Caco-2 (cell line): Measurements from ENCODE around the gene MCUB. TPM values are rescaled to one million over a fixed set of nuclear protein-coding genes. Genes with fewer than 3 reads are reported as not detected.
"Not testable (repeated sequence)": the region's sequence is repeated elsewhere in the genome, so short reads cannot be mapped to it uniquely, and the experiment has no call there.

ENCODE experiments used
- BruUV-seq: library from RNA; stranded (reverse); fragments of 400-500 nt; replicated peaks from 2 replicates; lab custom pipeline; 2021; lab: Mats Ljungman, UMichigan
- CTCF ChIA-PET: fragments of 300-600 bp; sonication (Branson Sonifier 250); formaldehyde crosslinking; loops from one replicate; lab custom pipeline; 2022; ENCODE audit warnings: antibody characterized with exemption; lab: Charles Lee
- POLR2A ChIA-PET: fragments of 300-600 bp; sonication (Branson Sonifier 250); formaldehyde crosslinking; loops from one replicate; lab custom pipeline; 2022; ENCODE audit warnings: antibody characterized with exemption; lab: Charles Lee
- DNase-seq, 2 experiments: peaks; one replicate each; pipeline versions ENCODE4 v3.0.0 to v3.0.0-alpha.2; 2020 to 2022
- H3K27me3 ChIP-seq: replicated peaks from 2 replicates; pipeline ENCODE4 v1.6.0; 2011; ENCODE audit warnings: low read length; ENCODE audit not compliant: control insufficient read depth, insufficient read depth
- H3K36me3 ChIP-seq: 2 replicates; pipeline ENCODE4 v1.5.1; 2011; ENCODE audit warnings: low read length; ENCODE audit not compliant: control insufficient read depth, insufficient read depth
- H3K4me1 ChIP-seq: fragments of 250-450 bp; sonication (Bioruptor Pico); 2 replicates; pipeline ENCODE4 v1.5.1; 2020; ENCODE audit warnings: mild to moderate bottlenecking
- H3K4me3 ChIP-seq: 2 replicates; pipeline ENCODE4 v1.5.1; 2011; ENCODE audit warnings: low read depth, mild to moderate bottlenecking, control low read depth, low read length
- H3K9me3 ChIP-seq: fragments of 250-450 bp; sonication (Bioruptor Pico); 2 replicates; pipeline ENCODE4 v1.5.1; 2020; ENCODE audit warnings: mild to moderate bottlenecking, moderate library complexity
- H3K27ac Mint-ChIP-seq: one replicate; pipeline ENCODE4 v1.8.0; 2022; ENCODE audit warnings: mixed read lengths; ENCODE audit not compliant: unreplicated experiment
- H3K27me3 Mint-ChIP-seq: one replicate; pipeline ENCODE4 v1.8.0; 2022; ENCODE audit warnings: mixed read lengths; ENCODE audit not compliant: insufficient read depth, unreplicated experiment
- H3K36me3 Mint-ChIP-seq: one replicate; pipeline ENCODE4 v1.8.0; 2022; ENCODE audit warnings: mild to moderate bottlenecking, mixed read lengths; ENCODE audit not compliant: insufficient read depth, unreplicated experiment
- H3K4me1 Mint-ChIP-seq: one replicate; pipeline ENCODE4 v1.8.0; 2022; ENCODE audit warnings: low read depth, mixed read lengths; ENCODE audit not compliant: unreplicated experiment
- H3K4me3 Mint-ChIP-seq: one replicate; pipeline ENCODE4 v1.8.0; 2022; ENCODE audit warnings: mild to moderate bottlenecking, moderate library complexity, mixed read lengths; ENCODE audit not compliant: unreplicated experiment
- H3K9me3 Mint-ChIP-seq: one replicate; pipeline ENCODE4 v1.8.0; 2022; ENCODE audit warnings: mixed read lengths; ENCODE audit not compliant: unreplicated experiment
- CTCF ChIP-seq, 2 experiments: fragments of 200-600 bp in 1 of 2; IDR thresholded peaks; 1 replicate in 1 of 2; 2 replicates in 1 of 2; pipeline versions ENCODE4 v1.5.1 to v1.8.0; 2011 to 2022; ENCODE audit warnings: antibody characterized with exemption in 1 of 2, control low read depth in 1 of 2, inconsistent platforms in 1 of 2, low read depth in 1 of 2, low read length in 1 of 2, mild to moderate bottlenecking in 1 of 2, moderate library complexity in 1 of 2; ENCODE audit not compliant: insufficient read depth in 1 of 2, severe bottlenecking in 1 of 2, unreplicated experiment in 1 of 2
- intact Hi-C: fragments of 100-400 bp; cut with micrococcal nuclease; formaldehyde crosslinking; loops from one replicate; pipeline ENCODE4 v1.10.0; 2022; ENCODE audit not compliant: unreplicated experiment
- total RNA-seq: library from RNA; stranded (reverse); gene quantifications from 2 replicates; pipeline ENCODE4 v1.2.3, GENCODE V29; 2022

Gene MCUB
- total RNA-seq, 1 experiment from 2014 or later, result 3.6 TPM

DNA sequence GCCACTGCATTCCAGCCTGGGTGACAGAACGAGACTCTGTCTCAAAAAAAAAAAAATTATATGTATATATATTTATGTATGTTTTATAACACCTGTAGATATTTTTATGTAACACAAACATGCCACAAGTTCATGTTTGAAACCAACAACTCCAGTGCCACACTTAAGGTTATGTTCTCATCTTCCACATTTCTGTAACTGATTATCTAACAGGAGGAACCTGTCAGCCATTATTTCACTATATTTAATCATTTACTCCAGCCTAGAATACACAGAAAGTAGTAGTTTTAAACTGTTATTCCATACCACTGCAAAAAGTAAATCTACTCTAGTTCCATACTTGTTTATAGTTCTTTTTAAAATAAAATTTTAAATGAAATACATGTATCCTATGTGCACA is 32.3 kb downstream of the MCUB start:
- intact Hi-C loops, result no loop called here
- Mint-ChIP-seq H3K9me3 (no peaks in the 10 kb centered on the region), H3K27me3 (no peaks in the 10 kb centered on the region), H3K36me3 (no peaks in the 10 kb centered on the region), H3K4me3 (no peak overlapping the region), H3K4me1 (no peaks in the 10 kb centered on the region), H3K27ac (no peak overlapping the region)
- Histone ChIP-seq H3K27me3 (no peaks in the 10 kb centered on the region), H3K4me1 (peaks cover 9% of the 10 kb centered on the region; the same call in 1 of the 2 replicates), H3K4me3 (no peak overlapping the region), H3K9me3 (no peaks in the 10 kb centered on the region), H3K36me3 (no peaks in the 10 kb centered on the region)
- no TSS peak for BruUV-seq
- ChIA-PET POLR2A (no interaction called here), CTCF (no interaction called here)
- TF ChIP-seq CTCF (IDR thresholded peaks at IDR 0.05; ENCODE audit: insufficient read depth in 1 of 2, low read depth in 1 of 2, low read length in 1 of 2, severe bottlenecking in 1 of 2, unreplicated experiment in 1 of 2), result no peak
- DNase-seq, result no peak

DNA sequence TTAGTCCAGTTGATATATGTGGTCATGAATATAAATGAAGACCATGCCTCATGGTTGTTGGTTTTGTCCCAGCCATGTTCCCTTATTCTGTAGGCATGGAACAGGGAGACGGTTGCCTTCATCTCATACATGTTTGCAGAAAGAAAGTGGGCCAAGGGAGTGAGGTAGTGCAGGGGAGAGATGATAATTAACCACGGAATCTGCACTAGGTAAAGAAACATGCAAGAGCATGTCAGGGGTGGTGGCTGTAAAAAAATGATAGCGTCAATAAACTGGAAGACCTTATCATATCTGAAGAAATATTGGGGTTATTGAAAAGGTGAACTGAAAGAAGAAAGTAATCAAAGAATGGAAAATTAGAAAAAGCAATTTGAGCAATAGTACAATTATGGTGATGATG is 35.1 kb downstream of the MCUB start:
- H3K4me1 Mint-ChIP-seq, H3K27ac Mint-ChIP-seq, BruUV-seq, H3K27me3 ChIP-seq, H3K4me1 ChIP-seq, H3K36me3 Mint-ChIP-seq, H3K27me3 Mint-ChIP-seq, CTCF ChIA-PET, intact Hi-C loops, H3K36me3 ChIP-seq, POLR2A ChIA-PET, DNase-seq, H3K4me3 ChIP-seq, H3K9me3 ChIP-seq, H3K4me3 Mint-ChIP-seq, H3K9me3 Mint-ChIP-seq: not testable (repeated sequence)

DNA sequence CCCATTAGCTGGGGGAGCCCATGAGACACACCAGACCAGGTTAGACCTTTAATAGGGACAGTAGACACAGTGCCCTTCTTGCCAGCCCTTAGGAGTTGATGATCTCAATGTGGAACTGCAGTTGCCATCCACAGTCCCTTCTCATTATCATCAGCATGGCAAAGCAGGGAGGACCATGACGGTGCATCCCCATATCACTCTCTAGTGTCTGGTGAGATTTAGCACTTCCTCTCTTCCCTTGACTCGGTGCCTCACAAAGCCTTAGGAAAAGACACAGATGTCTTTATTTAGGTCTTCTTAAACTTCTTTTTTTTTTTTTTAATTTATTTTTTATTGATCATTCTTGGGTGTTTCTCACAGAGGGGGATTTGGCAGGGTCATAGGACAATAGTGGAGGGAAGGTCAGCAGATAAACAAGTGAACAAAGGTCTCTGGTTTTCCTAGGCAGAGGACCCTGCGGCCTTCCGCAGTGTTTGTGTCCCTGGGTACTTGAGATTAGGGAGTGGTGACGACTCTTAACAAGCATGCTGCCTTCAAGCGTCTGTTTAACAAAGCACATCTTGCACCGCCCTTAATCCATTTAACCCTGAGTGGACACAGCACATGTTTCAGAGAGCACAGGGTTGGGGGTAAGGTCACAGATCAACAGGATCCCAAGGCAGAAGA is 36.5 kb downstream of the MCUB start:
- H3K27me3 Mint-ChIP-seq, BruUV-seq, H3K4me1 Mint-ChIP-seq, H3K27ac Mint-ChIP-seq, H3K4me1 ChIP-seq, intact Hi-C loops, H3K27me3 ChIP-seq, DNase-seq, H3K4me3 Mint-ChIP-seq, CTCF ChIA-PET, H3K36me3 Mint-ChIP-seq, H3K9me3 Mint-ChIP-seq, POLR2A ChIA-PET, H3K4me3 ChIP-seq, H3K36me3 ChIP-seq, H3K9me3 ChIP-seq: not testable (repeated sequence)

DNA sequence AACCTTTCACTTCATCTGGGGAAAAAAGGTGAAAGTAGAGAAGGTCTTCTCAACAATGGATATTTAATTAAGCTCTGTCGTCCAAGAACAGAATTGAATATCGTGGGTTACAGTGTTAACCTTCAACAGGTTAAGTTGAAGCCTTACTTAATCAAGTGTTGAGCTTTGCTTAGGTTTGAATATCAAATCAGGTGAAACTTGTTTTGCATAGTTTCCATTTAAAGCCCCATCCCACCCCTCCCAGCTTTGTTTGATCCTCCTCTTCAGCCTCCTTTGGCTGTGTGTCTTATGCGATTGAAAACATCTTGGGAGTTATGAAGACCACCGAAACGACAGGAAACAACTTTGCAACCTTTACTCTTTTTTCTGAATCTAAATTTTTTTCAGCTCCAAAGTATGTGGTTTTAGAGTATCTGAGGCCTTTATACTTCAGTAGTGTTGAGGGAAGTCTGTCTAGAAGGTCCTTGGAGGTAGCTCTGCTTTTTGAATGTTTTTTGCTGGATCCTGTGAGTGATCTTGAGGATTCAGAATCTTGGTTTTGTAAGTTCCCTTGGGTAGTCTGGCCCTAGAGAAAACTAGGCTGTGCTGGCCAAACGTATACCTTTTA is 39.1 kb downstream of the MCUB start:
- no peaks in the 10 kb centered on the region for H3K9me3 Mint-ChIP-seq
- H3K27ac Mint-ChIP-seq, result no peak overlapping the region
- H3K9me3 ChIP-seq, result no peaks in the 10 kb centered on the region
- H3K4me1 ChIP-seq, result no peaks in the 10 kb centered on the region
- H3K36me3 Mint-ChIP-seq, result no peaks in the 10 kb centered on the region
- H3K4me3 ChIP-seq, result no peak overlapping the region
- TF ChIP-seq CTCF (IDR thresholded peaks at IDR 0.05; ENCODE audit: insufficient read depth in 1 of 2, low read depth in 1 of 2, low read length in 1 of 2, severe bottlenecking in 1 of 2, unreplicated experiment in 1 of 2), result no peak
- POLR2A ChIA-PET, result no interaction called here
- CTCF ChIA-PET, result no interaction called here
- BruUV-seq, result no TSS peak
- H3K36me3 ChIP-seq, result no peaks in the 10 kb centered on the region
- no peak overlapping the region for H3K4me3 Mint-ChIP-seq
- intact Hi-C loops, result no loop called here
- no peak for DNase-seq
- H3K27me3 Mint-ChIP-seq, result no peaks in the 10 kb centered on the region
- no peaks in the 10 kb centered on the region for H3K4me1 Mint-ChIP-seq
- no peaks in the 10 kb centered on the region for H3K27me3 ChIP-seq
